SK-N-SH (cell line): ENCODE results near the gene P3H4. TPM values are rescaled to one million over a fixed set of nuclear protein-coding genes. Genes with fewer than 3 reads are reported as not detected.

Experiments
- CTCF ChIA-PET: fragments of 300-600, 350-600 bp; formaldehyde crosslinking; extraction: SDS; loops from one replicate; lab custom pipeline; 2021; lab: Yijun Ruan, JAX
- POLR2A ChIA-PET: fragments of 350-600 bp; sonication (Branson Sonifier 250); formaldehyde crosslinking; extraction: SDS; loops from one replicate; lab custom pipeline; 2020; ENCODE audit warnings: antibody characterized with exemption, inconsistent platforms; lab: Yijun Ruan, JAX
- DNase-seq: peaks from one replicate; pipeline ENCODE4 v3.0.0; 2012
- H2AFZ ChIP-seq: fragments of 200-600 bp; sonication (generic); 2 replicates; pipeline ENCODE4 v1.8.1; 2016; ENCODE audit warnings: antibody characterized with exemption, mild to moderate bottlenecking, low read depth
- H3F3A ChIP-seq: fragments of 200-600 bp; sonication (generic); replicated peaks from 2 replicates; pipeline ENCODE3; 2016; ENCODE audit warnings: antibody characterized with exemption, mild to moderate bottlenecking; ENCODE audit not compliant: insufficient read depth
- H3K27ac ChIP-seq, 2 experiments: fragments of 200-500 bp in 1 of 2; fragments of 200-600 bp in 1 of 2; sonication (Bioruptor generic) in 1 of 2; sonication (generic), shearing (Covaris generic) in 1 of 2; 2 replicates each; pipeline versions ENCODE4 v1.5.1 to v1.6.1; 2014 to 2016; ENCODE audit warnings: low read depth in 2 of 2, inconsistent platforms in 1 of 2, low read length in 1 of 2, mild to moderate bottlenecking in 1 of 2, mixed read lengths in 1 of 2
- H3K27me3 ChIP-seq: fragments of 200-600 bp; sonication (generic), shearing (Covaris generic); 2 replicates; pipeline ENCODE4 v1.6.1; 2016; ENCODE audit warnings: mixed run types; ENCODE audit not compliant: insufficient read depth
- H3K36me3 ChIP-seq, 2 experiments: fragments of 200-500 bp in 1 of 2; fragments of 200-600 bp in 1 of 2; sonication (Bioruptor generic) in 1 of 2; sonication (generic) in 1 of 2; replicated peaks in 1 of 2; 2 replicates each; pipeline versions ENCODE3 to v1.5.1; 2014 to 2016; ENCODE audit warnings: low read length in 1 of 2, mild to moderate bottlenecking in 1 of 2; ENCODE audit not compliant: insufficient read depth in 2 of 2, control insufficient read depth in 1 of 2
- H3K4me1 ChIP-seq, 2 experiments: fragments of 200-500 bp in 1 of 2; fragments of 200-600 bp in 1 of 2; sonication (Bioruptor generic) in 1 of 2; sonication (generic), shearing (Covaris generic) in 1 of 2; 2 replicates each; pipeline versions ENCODE4 v1.5.1 to v1.6.1; 2014 to 2016; ENCODE audit warnings: low read depth in 1 of 2, low read length in 1 of 2, mixed run types in 1 of 2; ENCODE audit not compliant: insufficient read depth in 2 of 2, control insufficient read depth in 1 of 2
- H3K4me2 ChIP-seq: fragments of 200-600 bp; sonication (generic), shearing (Covaris generic); 2 replicates; pipeline ENCODE4 v1.6.1; 2017; ENCODE audit warnings: mixed run types
- H3K4me3 ChIP-seq, 2 experiments: fragments of 200-500 bp in 1 of 2; fragments of 200-600 bp in 1 of 2; sonication (Bioruptor generic) in 1 of 2; sonication (generic), shearing (Covaris generic) in 1 of 2; 2 replicates each; pipeline versions ENCODE4 v1.5.1 to v1.8.1; 2014 to 2016; ENCODE audit warnings: low read depth in 2 of 2, inconsistent platforms in 1 of 2, low read length in 1 of 2, mild to moderate bottlenecking in 1 of 2, mixed read lengths in 1 of 2, moderate library complexity in 1 of 2
- H3K79me2 ChIP-seq: fragments of 200-600 bp; sonication (generic); 2 replicates; pipeline ENCODE4 v1.8.1; 2017; ENCODE audit warnings: mild to moderate bottlenecking; ENCODE audit not compliant: insufficient read depth
- H3K9ac ChIP-seq: fragments of 200-600 bp; sonication (generic); 2 replicates; pipeline ENCODE4 v1.6.1; 2017; ENCODE audit warnings: mixed run types
- H3K9me2 ChIP-seq: fragments of 200-600 bp; sonication (generic); 2 replicates; pipeline ENCODE4 v1.6.1; 2017; ENCODE audit warnings: mixed run types
- H3K9me3 ChIP-seq: fragments of 200-600 bp; sonication (generic); 2 replicates; pipeline ENCODE4 v1.6.1; 2017; ENCODE audit warnings: mixed run types, mild to moderate bottlenecking, moderate library complexity
- H4K20me1 ChIP-seq: fragments of 200-600 bp; sonication (generic); 2 replicates; pipeline ENCODE4 v1.6.1; 2017; ENCODE audit warnings: mild to moderate bottlenecking, mixed run types; ENCODE audit not compliant: insufficient read depth
- EZH2phosphoT487 ChIP-seq: fragments of 200-600 bp; sonication (generic); IDR thresholded peaks from 2 replicates; pipeline ENCODE4 v1.6.1; 2017; ENCODE audit warnings: low read depth, mixed run types, mild to moderate bottlenecking, antibody characterized with exemption, moderate library complexity, borderline replicate concordance
- FOXJ3 ChIP-seq: sonication (generic); formaldehyde crosslinking; IDR thresholded peaks from 2 replicates; pipeline ENCODE4 v1.5.1; 2020; ENCODE audit warnings: mild to moderate bottlenecking, missing genetic modification reagents
- RFX5 ChIP-seq: IDR thresholded peaks from 2 replicates; pipeline ENCODE4 v1.6.1; 2012; ENCODE audit warnings: mild to moderate bottlenecking, improper control_type of control experiment, low read length
- TCF12 ChIP-seq: IDR thresholded peaks from 2 replicates; pipeline ENCODE4 v1.4.0; 2012
- USF1 ChIP-seq: IDR thresholded peaks from 2 replicates; pipeline ENCODE4 v1.4.0; 2012; ENCODE audit warnings: low read depth, borderline replicate concordance
- USF2 ChIP-seq: fragments of 150-350 bp; IDR thresholded peaks from 2 replicates; pipeline ENCODE4 v1.6.1; 2017; ENCODE audit warnings: antibody characterized with exemption, low read length, low read depth, borderline replicate concordance
- YY1 ChIP-seq: IDR thresholded peaks from 2 replicates; pipeline ENCODE4 v1.4.0; 2012; ENCODE audit warnings: low read depth, mild to moderate bottlenecking
- ZBTB33 ChIP-seq: IDR thresholded peaks from 2 replicates; pipeline ENCODE4 v1.4.0; 2012; ENCODE audit warnings: low read depth, borderline replicate concordance
- WGBS: methylation state at CpG from one replicate; pipeline ENCODE4 v1.1.6; 2017; ENCODE audit warnings: low lambda C conversion rate; 5-methylcytosine and 5-hydroxymethylcytosine counted together
- polyA plus RNA-seq, 3 experiments: library from polyadenylated mRNA; depleted of rRNA; stranded (reverse); fragments of >200 nt; gene quantifications; 2 replicates each; pipeline ENCODE4 v1.2.3, GENCODE V29; 2012

P3H4 gene
- polyA plus RNA-seq, 1 of the 3 experiments (the other 2 are of a cell fraction): 88.3 TPM

- 87% methylated on average over 11 of the region's 12 CpGs for WGBS
- no peaks in the 10 kb centered on the region for H3K9me3 ChIP-seq
- ChIA-PET POLR2A (interaction anchor here (0.6 kb wide), 1 partner anchor 66 kb away, joined by 4 read pairs; the partner anchor contains the start of gene EIF1), CTCF (interaction anchor here (0.9 to 5.3 kb wide), 5 partner anchors 16 to 64 kb away, joined by 3 to 24 read pairs (median 19); partner anchors contain the start of gene JUP)
- no peak overlapping the region for H3K4me2 ChIP-seq
- H2AFZ ChIP-seq: no peak overlapping the region
- no peak for DNase-seq
- no peaks in the 10 kb centered on the region for H4K20me1 ChIP-seq
- no peak overlapping the region for H3K4me3 ChIP-seq
- no peak overlapping the region for H3K27ac ChIP-seq
- no peaks in the 10 kb centered on the region; a peak in 1 of 4 replicates for H3K4me1 ChIP-seq
- no peaks in the 10 kb centered on the region for H3K36me3 ChIP-seq
- no peaks in the 10 kb centered on the region for H3F3A ChIP-seq
- H3K9me2 ChIP-seq: no peaks in the 10 kb centered on the region
- H3K9ac ChIP-seq: no peak overlapping the region
- H3K27me3 ChIP-seq: no peaks in the 10 kb centered on the region
- TF ChIP-seq RFX5 (no peak), TCF12 (no peak), ZBTB33 (no peak), USF1 (no peak), USF2 (no peak), EZH2phosphoT487 (no peak), FOXJ3 (no peak), YY1 (no peak)
- TF ChIP-seq, all 33 proteins: peak for 0
- H3K79me2 ChIP-seq: no peaks in the 10 kb centered on the region
These were observed 57.7 kb downstream of the P3H4 start for GRCh38 chr17:41754066-41754465.

Other genes with a start within 250 kb of the P3H4 start
- gene KRT9, start 239.9 kb downstream of the P3H4 start, polyA plus RNA-seq (2012; rRNA removed): not detected in 2 replicates
- not detected in 2 replicates for gene KRT14, start 225.1 kb downstream of the P3H4 start, polyA plus RNA-seq (2012; rRNA removed)
- gene KRT16, start 199.2 kb downstream of the P3H4 start, polyA plus RNA-seq (2012; rRNA removed): not detected in 2 replicates
- 0.19 and 0.39 TPM in 2 replicates for gene KRT17, start 187.4 kb downstream of the P3H4 start, polyA plus RNA-seq (2012; rRNA removed)
- gene EIF1, start 123.1 kb downstream of the P3H4 start, polyA plus RNA-seq (2012; rRNA removed): 300 and 336 TPM in 2 replicates
- gene GAST, start 99.6 kb downstream of the P3H4 start, polyA plus RNA-seq (2012; rRNA removed): not detected in 2 replicates
- gene HAP1, start 77.3 kb downstream of the P3H4 start, polyA plus RNA-seq (2012; rRNA removed): 0.16 and 0.18 TPM in 2 replicates
- 9.3 and 13.0 TPM in 2 replicates for gene JUP, start 25.2 kb downstream of the P3H4 start, polyA plus RNA-seq (2012; rRNA removed)
- 360 and 377 TPM in 2 replicates for gene FKBP10, start 1.1 kb upstream of the P3H4 start, polyA plus RNA-seq (2012; rRNA removed)
- 87.4 and 98.0 TPM in 2 replicates for gene NT5C3B, start 24.3 kb upstream of the P3H4 start, polyA plus RNA-seq (2012; rRNA removed)
- gene KLHL10, start 25.9 kb upstream of the P3H4 start, polyA plus RNA-seq (2012; rRNA removed): 0.02 and 0.03 TPM in 2 replicates
- 2.6 and 3.0 TPM in 2 replicates for gene KLHL11, start 53.5 kb upstream of the P3H4 start, polyA plus RNA-seq (2012; rRNA removed)
- 161 and 163 TPM in 2 replicates for gene ACLY, start 107.0 kb upstream of the P3H4 start, polyA plus RNA-seq (2012; rRNA removed)
- 1.1 and 1.6 TPM in 2 replicates for gene ODAD4, start 118.7 kb upstream of the P3H4 start, polyA plus RNA-seq (2012; rRNA removed)
- 44.8 and 54.8 TPM in 2 replicates for gene CNP, start 154.8 kb upstream of the P3H4 start, polyA plus RNA-seq (2012; rRNA removed)
- 38.8 and 48.5 TPM in 2 replicates for gene DNAJC7, start 205.5 kb upstream of the P3H4 start, polyA plus RNA-seq (2012; rRNA removed)
- gene NKIRAS2, start 208.1 kb upstream of the P3H4 start, polyA plus RNA-seq (2012; rRNA removed): 89.8 and 91.8 TPM in 2 replicates
- 0.44 and 0.52 TPM in 2 replicates for gene C17orf113, start 238.7 kb upstream of the P3H4 start, polyA plus RNA-seq (2012; rRNA removed)